ENCODE data around the gene APLNR.

The APLNR gene

DNA sequence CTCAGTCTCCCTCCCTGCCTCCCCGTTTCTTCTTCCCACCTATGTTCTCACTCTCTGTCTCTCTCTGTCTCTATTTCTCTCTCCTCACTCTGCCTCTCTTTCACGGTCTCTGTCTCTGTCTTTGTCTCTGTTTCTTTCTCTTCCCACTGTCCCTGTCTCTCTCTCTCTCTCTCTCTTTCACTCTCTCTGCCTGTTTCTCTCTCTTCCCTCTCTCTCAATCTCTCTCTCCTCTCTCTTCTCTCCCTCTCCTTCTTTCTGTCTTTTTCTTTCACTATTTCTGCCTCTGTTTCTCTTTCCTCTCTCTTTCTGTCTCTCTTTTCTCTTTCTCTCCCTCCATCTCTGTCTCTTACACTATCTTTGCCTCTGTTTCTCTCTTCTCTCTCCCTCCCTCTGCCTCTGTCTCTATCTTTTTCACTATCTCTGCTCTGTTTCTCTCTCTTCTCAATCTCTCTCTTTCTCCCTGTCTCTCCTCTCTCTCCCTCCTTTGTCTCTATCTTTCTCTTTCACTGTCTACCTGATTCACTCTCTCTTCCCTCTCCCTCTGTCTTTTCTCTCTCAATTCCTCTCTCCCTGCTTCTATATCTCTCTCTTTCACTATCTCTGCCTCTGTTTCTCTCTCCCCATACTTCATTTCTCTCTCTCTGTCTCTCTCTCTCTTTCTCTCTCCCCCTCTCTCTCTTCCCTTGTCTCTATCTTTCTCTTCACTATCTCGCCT lies 5.4 kb downstream of the APLNR start:
- TF ChIP-seq, protein P1, sequence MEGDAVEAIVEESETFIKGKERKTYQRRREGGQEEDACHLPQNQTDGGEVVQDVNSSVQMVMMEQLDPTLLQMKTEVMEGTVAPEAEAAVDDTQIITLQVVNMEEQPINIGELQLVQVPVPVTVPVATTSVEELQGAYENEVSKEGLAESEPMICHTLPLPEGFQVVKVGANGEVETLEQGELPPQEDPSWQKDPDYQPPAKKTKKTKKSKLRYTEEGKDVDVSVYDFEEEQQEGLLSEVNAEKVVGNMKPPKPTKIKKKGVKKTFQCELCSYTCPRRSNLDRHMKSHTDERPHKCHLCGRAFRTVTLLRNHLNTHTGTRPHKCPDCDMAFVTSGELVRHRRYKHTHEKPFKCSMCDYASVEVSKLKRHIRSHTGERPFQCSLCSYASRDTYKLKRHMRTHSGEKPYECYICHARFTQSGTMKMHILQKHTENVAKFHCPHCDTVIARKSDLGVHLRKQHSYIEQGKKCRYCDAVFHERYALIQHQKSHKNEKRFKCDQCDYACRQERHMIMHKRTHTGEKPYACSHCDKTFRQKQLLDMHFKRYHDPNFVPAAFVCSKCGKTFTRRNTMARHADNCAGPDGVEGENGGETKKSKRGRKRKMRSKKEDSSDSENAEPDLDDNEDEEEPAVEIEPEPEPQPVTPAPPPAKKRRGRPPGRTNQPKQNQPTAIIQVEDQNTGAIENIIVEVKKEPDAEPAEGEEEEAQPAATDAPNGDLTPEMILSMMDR (IDR thresholded peaks at IDR 0.05; ENCODE audit: low read depth, low read length, missing control alignments), result no peak
- DNase-seq (ENCODE audit: extremely low read depth, low read depth), result no peak
- H3K4me3 ChIP-seq (replicated peaks; ENCODE audit: low read depth, low read length), result no peak overlapping the region

DNA sequence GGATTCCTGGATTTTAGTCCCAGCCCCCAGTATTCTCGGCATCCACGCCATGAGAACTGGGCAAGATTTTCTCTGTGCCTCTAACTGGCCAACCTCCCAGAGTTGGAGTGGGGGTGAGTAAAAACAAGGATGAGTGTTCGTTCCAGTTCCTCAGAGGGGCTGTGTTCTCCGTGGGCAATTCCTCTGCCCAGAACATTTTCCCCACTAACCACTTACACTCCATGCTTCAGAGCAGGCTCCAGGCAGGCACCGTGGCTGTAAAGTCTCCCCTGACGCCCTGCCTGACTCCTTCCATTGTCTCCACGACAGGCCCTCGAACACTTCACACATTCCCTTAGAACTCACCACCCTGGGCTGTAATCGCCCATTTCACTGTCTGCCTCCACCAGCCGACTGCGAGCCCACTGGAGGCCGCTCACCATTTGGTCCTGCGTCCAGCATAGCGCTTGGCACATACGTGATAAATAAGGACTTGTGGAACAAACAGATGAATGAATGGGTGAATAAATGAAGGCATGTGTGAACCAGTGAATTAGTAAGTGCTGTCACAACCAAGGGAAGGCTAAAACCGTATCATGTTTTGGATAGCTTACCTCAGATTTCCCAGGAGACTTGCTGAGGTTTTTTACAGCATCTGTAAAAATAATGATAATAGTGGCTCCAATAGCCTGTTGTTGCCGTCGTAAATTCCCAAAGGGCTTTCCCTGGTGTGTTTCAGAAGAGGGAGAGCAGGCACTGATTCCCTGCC lies 6.1 kb downstream of the APLNR start:
- TF ChIP-seq, protein P1 (IDR thresholded peaks at IDR 0.05; ENCODE audit: low read depth, low read length, missing control alignments), result no peak
- DNase-seq (ENCODE audit: extremely low read depth, low read depth), result no peak
- H3K4me3 ChIP-seq (replicated peaks; ENCODE audit: low read depth, low read length), result no peak overlapping the region

DNA sequence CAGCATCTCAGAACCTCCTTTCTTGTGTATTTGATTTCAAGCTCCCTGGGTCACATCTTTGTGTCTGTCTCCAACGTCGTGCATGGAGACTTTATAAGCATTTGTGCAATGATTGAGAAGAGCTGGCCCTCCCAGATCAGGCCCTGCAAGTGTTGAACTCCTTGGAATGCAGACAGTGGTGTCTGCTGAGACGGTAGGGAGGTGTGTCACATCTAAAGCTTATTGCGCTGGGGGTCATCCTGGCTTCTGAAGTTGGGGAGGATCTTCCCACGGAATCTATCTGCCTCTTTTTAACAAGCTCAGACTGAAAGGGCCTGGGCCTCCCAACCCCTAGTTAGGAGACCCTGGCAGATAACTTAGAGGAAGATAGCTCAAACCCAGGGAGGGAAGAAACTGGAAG lies 6.7 kb downstream of the APLNR start:
- no peak overlapping the region for H3K4me3 ChIP-seq (replicated peaks; ENCODE audit: low read depth, low read length)
- TF ChIP-seq, protein P1 (IDR thresholded peaks at IDR 0.05; ENCODE audit: low read depth, low read length, missing control alignments), result no peak
- no peak for DNase-seq (ENCODE audit: extremely low read depth, low read depth)

DNA sequence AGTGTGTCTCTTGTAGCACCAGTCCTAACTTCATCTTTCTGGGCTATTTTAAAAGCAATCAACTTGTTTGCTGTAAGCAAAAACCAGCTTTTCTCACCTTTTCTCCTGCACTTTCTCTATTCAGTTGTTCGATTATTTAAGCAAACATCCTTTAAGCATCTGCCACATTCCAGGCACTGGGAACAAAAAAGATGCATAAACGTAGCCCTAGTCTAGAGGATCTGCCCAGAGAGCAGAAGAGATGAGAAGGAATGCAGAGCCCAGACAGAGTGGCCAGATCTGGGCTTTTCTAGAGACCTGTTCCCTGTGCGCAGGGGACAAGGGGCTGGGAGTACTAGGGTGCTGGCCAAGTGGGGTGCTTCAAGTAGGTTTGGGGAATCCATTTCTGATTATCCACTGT lies 8.4 kb downstream of the APLNR start:
- no peak for DNase-seq (ENCODE audit: extremely low read depth, low read depth)
- H3K4me3 ChIP-seq (replicated peaks; ENCODE audit: low read depth, low read length), result no peak overlapping the region
- TF ChIP-seq, protein P1 (IDR thresholded peaks at IDR 0.05; ENCODE audit: low read depth, low read length, missing control alignments), result no peak

DNA sequence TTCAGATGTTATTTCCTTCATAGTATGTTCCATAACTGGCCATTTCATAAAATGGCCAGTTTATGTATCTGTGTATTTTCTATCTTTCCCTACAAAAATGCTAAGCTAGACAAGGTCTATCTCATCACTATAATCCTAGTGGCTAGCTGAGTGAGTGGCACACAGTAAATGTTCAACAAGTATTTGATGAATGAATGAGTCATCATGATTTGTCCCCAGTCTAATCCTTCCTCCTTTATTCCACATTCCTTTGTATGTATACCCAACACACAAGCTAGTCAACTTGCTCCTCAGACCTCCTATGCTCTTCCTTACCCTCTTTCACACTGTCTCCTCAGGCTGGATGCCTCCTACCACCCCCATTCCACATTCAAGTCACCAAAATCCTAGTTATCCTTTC lies 12.5 kb downstream of the APLNR start:
- no peak overlapping the region for H3K4me3 ChIP-seq (replicated peaks; ENCODE audit: low read depth, low read length)
- no peak for DNase-seq (ENCODE audit: extremely low read depth, low read depth)
- TF ChIP-seq, protein P1 (IDR thresholded peaks at IDR 0.05; ENCODE audit: low read depth, low read length, missing control alignments), result no peak

DNA sequence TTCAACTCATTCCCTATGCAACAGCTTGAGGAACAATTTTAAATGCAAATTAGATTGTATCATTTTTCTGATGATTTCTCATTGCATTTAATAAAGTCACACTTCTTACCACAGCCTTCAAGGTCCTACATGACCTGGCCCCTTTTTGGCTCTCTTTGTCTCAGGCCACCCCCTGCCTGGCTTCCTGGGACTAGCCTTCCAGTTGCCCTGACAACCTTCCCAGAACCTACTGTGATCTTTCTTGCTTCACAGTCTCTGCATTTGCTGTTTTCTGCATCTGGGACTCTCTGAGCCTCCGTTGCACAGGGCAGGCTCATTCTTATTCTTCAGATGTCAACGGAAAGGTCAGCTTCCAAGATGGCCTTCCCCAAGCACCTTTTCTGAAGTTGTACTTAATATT lies 12.9 kb downstream of the APLNR start:
- no peak overlapping the region for H3K4me3 ChIP-seq (replicated peaks; ENCODE audit: low read depth, low read length)
- DNase-seq (ENCODE audit: extremely low read depth, low read depth), result no peak
- TF ChIP-seq, protein P1 (IDR thresholded peaks at IDR 0.05; ENCODE audit: low read depth, low read length, missing control alignments), result no peak
